ENCODE measurements around the gene ATP6V0B. TPM values are rescaled to one million over a fixed set of nuclear protein-coding genes. Genes with fewer than 3 reads are reported as not detected.

The ATP6V0B gene
- polyA plus RNA-seq, 2 of the 4 experiments (the other 2 are of a cell fraction), result 97.0 to 101 TPM

DNA sequence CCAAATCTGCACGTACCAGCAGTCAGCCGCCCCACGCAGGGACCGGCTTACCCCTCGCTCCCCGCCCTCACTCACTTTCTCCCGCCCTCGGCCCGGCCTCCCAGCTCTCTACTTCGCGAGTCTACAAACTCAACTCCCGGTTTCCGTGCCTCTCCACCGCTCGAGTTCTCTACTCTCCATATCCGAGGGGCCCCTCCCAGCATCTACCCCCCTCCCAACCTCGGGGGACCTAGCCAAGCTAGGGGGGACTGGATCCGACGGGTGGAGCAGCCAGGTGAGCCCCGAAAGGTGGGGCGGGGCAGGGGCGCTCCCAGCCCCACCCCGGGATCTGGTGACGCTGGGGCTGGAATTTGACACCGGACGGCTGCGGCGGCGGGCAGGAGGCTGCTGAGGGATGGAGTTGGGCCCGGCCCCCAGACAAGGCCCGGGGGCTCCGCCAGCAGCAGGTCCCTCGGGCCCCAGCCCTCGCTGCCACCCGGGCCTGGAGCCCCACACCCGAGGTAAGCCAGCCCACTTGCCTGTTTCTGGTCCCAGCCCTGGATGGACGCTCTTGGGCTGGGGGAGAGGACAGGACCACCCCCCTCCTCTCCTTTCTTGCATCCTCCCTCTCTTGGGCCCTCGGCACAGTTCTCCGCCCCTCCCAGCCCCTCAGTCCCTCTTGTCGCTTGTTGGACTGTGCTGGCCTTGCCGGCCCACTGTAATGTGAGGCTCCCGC lies 41.2 kb upstream of the ATP6V0B start, which contains the start of gene ARTN:
Gene ARTN (plus strand): TSS at position 416 of the 715 bp plus-strand sequence. CDS start 1,856 bp downstream, outside the sequence.
- Histone ChIP-seq H3K27ac (peak within 1 kb of the TSS; percentile 17 to 92; a peak in 4 of 6 replicates), H3K4me3 (no peak within 1 kb of the TSS), H3K4me2 (no peak within 1 kb of the TSS), H3K9me3 (no peaks in the 10 kb centered on the region), H3K4me1 (peaks cover 61% of the 10 kb centered on the region)
- no peak for FAIRE-seq
- 90% methylated on average over 18 of the region's 42 CpGs for WGBS (ENCODE audit: missing lambda C conversion rate)
- ATAC-seq, result no peak
- no peak for TF ChIP-seq NR3C1 (IDR thresholded peaks at IDR 0.05)
- no peak for TF ChIP-seq CHD2 (IDR thresholded peaks at IDR 0.05; ENCODE audit: low read length, partially characterized antibody)
- no peak for TF ChIP-seq JUNB (IDR thresholded peaks at IDR 0.05)
- TF ChIP-seq CBX2 (IDR thresholded peaks at IDR 0.05; ENCODE audit: borderline replicate concordance, low read depth), result no peak
- TF ChIP-seq SREBF2 (IDR thresholded peaks at IDR 0.05), result no peak
- no peak for TF ChIP-seq NFE2L2 (conservative IDR thresholded peaks at IDR 0.05; ENCODE audit: low read length)
- DNase-seq (ENCODE audit: low read depth in 1 of 2, low spot score in 1 of 2), result no peak
- CTCF ChIA-PET, result interaction anchor here (0.8 to 16.9 kb wide), 15 partner anchors 9 to 707 kb away, joined by 3 to 243 read pairs (median 10); partner anchors contain the start of gene IPO13
- POLR2A ChIA-PET, result interaction anchor here (0.5 kb wide), 1 partner anchor 771 kb away, joined by 5 read pairs; no protein-coding TSS in a partner anchor

DNA sequence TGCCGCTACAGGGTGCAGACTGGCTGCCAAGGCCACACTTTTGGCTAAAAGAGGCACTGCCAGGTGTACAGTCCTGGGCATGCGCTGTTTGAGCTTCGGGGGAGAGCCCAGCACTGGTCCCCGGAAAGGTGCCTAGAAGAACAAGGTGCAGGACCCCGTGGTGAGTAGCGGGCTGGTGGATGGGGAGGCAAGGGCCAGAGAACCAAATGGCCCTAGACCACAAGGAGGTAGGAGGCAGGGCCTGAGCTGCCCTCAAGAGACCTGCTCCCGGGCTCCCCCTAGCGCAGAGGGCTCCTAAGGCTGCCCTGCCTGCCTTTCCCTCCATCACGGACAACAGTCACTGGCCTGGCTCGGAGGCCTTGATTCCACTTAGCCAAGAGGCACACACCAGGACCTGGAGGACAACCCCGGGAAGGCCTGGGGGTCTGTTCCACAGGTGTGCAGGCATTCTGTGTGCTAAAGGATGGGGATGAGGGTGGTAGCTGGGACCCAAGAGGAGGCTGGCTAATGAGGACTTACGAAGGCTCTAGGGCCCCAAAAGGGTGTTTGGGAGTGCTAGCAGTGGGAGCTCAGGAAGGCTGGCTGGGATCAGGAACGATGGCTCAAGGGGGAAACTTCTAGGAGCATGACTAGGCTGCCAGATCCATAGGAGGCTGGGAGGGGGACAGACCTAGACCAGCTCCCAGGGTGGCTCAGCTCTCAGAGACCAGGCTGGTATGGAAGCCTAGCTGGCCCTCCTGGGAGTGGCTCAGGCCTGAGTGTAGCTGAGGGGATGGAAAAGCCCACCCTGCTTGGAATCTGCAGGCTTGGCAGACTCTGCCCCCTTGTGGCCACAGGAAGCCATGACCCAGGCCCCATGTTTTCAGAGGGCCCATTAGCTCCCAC lies 40.4 kb upstream of the ATP6V0B start:
- H3K4me3 ChIP-seq, result no peak overlapping the region
- peaks cover 54% of the 10 kb centered on the region for H3K4me1 ChIP-seq

More for the DNA sequence above, 40.4 kb upstream of the ATP6V0B start:
- ChIA-PET CTCF (interaction anchor here (0.6 to 16.9 kb wide), 46 partner anchors 9 to 707 kb away, joined by 3 to 243 read pairs (median 4); partner anchors contain the start of gene IPO13), POLR2A (interaction anchor here (0.5 to 0.6 kb wide), 2 partner anchors 413 to 771 kb away, joined by 3 to 5 read pairs; no protein-coding TSS in a partner anchor)
- no peaks in the 10 kb centered on the region for H3K9me3 ChIP-seq
- no peak overlapping the region for H3K4me2 ChIP-seq
- TF ChIP-seq, protein P1, sequence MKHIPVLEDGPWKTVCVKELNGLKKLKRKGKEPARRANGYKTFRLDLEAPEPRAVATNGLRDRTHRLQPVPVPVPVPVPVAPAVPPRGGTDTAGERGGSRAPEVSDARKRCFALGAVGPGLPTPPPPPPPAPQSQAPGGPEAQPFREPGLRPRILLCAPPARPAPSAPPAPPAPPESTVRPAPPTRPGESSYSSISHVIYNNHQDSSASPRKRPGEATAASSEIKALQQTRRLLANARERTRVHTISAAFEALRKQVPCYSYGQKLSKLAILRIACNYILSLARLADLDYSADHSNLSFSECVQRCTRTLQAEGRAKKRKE (CRISPR knock-in tag; IDR thresholded peaks at IDR 0.05; ENCODE audit: low read depth), result no peak
- TF ChIP-seq, protein P2, sequence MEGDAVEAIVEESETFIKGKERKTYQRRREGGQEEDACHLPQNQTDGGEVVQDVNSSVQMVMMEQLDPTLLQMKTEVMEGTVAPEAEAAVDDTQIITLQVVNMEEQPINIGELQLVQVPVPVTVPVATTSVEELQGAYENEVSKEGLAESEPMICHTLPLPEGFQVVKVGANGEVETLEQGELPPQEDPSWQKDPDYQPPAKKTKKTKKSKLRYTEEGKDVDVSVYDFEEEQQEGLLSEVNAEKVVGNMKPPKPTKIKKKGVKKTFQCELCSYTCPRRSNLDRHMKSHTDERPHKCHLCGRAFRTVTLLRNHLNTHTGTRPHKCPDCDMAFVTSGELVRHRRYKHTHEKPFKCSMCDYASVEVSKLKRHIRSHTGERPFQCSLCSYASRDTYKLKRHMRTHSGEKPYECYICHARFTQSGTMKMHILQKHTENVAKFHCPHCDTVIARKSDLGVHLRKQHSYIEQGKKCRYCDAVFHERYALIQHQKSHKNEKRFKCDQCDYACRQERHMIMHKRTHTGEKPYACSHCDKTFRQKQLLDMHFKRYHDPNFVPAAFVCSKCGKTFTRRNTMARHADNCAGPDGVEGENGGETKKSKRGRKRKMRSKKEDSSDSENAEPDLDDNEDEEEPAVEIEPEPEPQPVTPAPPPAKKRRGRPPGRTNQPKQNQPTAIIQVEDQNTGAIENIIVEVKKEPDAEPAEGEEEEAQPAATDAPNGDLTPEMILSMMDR (IDR thresholded peaks at IDR 0.05), result peak; percentile 63
- TF ChIP-seq RNF2 (IDR thresholded peaks at IDR 0.05; ENCODE audit: borderline replicate concordance, low read depth) (no peak), EP300 (IDR thresholded peaks at IDR 0.05) (no peak), CEBPB (IDR thresholded peaks at IDR 0.05) (no peak), HDAC2 (IDR thresholded peaks at IDR 0.05) (no peak), TP53 (CRISPR knock-in tag; IDR thresholded peaks at IDR 0.05) (no peak), HOXA7 (CRISPR knock-in tag; IDR thresholded peaks at IDR 0.05) (no peak), EHMT2 (IDR thresholded peaks at IDR 0.05; ENCODE audit: low read depth) (no peak), JUN (IDR thresholded peaks at IDR 0.05) (no peak), HEYL (CRISPR knock-in tag; IDR thresholded peaks at IDR 0.05) (no peak), RFX5 (IDR thresholded peaks at IDR 0.05) (no peak), HOXB13 (CRISPR knock-in tag; IDR thresholded peaks at IDR 0.05; ENCODE audit: low read depth) (no peak), NFE2L2 (conservative IDR thresholded peaks at IDR 0.05; ENCODE audit: low read length) (no peak), RAD21 (conservative IDR thresholded peaks at IDR 0.05 in 1 of 2, IDR thresholded peaks at IDR 0.05 in 1 of 2) (peak; percentile 74 to 81), FOSB (CRISPR knock-in tag; IDR thresholded peaks at IDR 0.05) (no peak), NR3C1 (IDR thresholded peaks at IDR 0.05) (no peak), SMC3 (IDR thresholded peaks at IDR 0.05) (peak; percentile 76)
- TF ChIP-seq, protein P3, sequence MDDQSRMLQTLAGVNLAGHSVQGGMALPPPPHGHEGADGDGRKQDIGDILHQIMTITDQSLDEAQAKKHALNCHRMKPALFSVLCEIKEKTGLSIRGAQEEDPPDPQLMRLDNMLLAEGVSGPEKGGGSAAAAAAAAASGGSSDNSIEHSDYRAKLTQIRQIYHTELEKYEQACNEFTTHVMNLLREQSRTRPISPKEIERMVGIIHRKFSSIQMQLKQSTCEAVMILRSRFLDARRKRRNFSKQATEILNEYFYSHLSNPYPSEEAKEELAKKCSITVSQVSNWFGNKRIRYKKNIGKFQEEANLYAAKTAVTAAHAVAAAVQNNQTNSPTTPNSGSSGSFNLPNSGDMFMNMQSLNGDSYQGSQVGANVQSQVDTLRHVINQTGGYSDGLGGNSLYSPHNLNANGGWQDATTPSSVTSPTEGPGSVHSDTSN (IDR thresholded peaks at IDR 0.05), result no peak
- TF ChIP-seq, protein P4, sequence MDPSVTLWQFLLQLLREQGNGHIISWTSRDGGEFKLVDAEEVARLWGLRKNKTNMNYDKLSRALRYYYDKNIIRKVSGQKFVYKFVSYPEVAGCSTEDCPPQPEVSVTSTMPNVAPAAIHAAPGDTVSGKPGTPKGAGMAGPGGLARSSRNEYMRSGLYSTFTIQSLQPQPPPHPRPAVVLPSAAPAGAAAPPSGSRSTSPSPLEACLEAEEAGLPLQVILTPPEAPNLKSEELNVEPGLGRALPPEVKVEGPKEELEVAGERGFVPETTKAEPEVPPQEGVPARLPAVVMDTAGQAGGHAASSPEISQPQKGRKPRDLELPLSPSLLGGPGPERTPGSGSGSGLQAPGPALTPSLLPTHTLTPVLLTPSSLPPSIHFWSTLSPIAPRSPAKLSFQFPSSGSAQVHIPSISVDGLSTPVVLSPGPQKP (IDR thresholded peaks at IDR 0.05; ENCODE audit: low read depth, low read length), result no peak
- ATAC-seq, result peak; percentile 32 to 76; a peak in 4 of 6 replicates
- DNase-seq (ENCODE audit: low read depth in 1 of 2, low spot score in 1 of 2), result peak; percentile 51 to 60
- FAIRE-seq, result no peak
- WGBS (ENCODE audit: missing lambda C conversion rate), result 58% methylated on average over 7 of the region's 13 CpGs
- peak overlapping the region in 1 of 2 experiments; percentile 92; a peak in 4 of 6 replicates for H3K27ac ChIP-seq

Data from A549 (cell line).